Mucosa of gallbladder (tissue), 1 donor: ENCODE measurements around the gene LSM11. TPM values are rescaled to one million over a fixed set of nuclear protein-coding genes. Genes with fewer than 3 reads are reported as not detected.
"Not testable (repeated sequence)": the region's sequence is repeated elsewhere in the genome, so short reads cannot be mapped to it uniquely, and the experiment has no call there.

Source experiments
- DNase-seq: peaks from one replicate; pipeline ENCODE4 v3.0.0-alpha.2; 2020; ENCODE audit warnings: low spot score
- total RNA-seq: library from RNA; stranded (reverse); gene quantifications from one replicate; pipeline ENCODE4 v1.2.1, GENCODE V29; 2021
- donor health status: DM: no; HTN: no; CAD: no.

LSM11 gene
- 7.5 TPM for total RNA-seq

GRCh38 chr5:157743163-157744050 lies at the start of gene LSM11:
Gene LSM11 (plus strand): TSS chr5:157743712. CDS start chr5:157743751, 39 bp downstream.
- peak; percentile 90 for DNase-seq

GRCh38 chr5:157693816-157694215 lies 49.7 kb upstream of the LSM11 start:
- DNase-seq: not testable (repeated sequence)

GRCh38 chr5:157696154-157696553 lies 47.4 kb upstream of the LSM11 start:
- DNase-seq: not testable (repeated sequence)

GRCh38 chr5:157698674-157699073 lies 44.8 kb upstream of the LSM11 start:
- DNase-seq: not testable (repeated sequence)

GRCh38 chr5:157703736-157704135 lies 39.8 kb upstream of the LSM11 start:
- DNase-seq: no peak

GRCh38 chr5:157708866-157709265 lies 34.6 kb upstream of the LSM11 start:
- no peak for DNase-seq

GRCh38 chr5:157709346-157709745 lies 34.2 kb upstream of the LSM11 start:
- no peak for DNase-seq

- DNase-seq: no peak
Observed at GRCh38 chr5:157710431-157710830, 33.1 kb upstream of the LSM11 start.

GRCh38 chr5:157710882-157711281 lies 32.6 kb upstream of the LSM11 start:
- no peak for DNase-seq

- DNase-seq: no peak
Observed at GRCh38 chr5:157713830-157714595, 29.5 kb upstream of the LSM11 start.

GRCh38 chr5:157714596-157714864 lies 29.0 kb upstream of the LSM11 start:
- no peak for DNase-seq

- DNase-seq: peak; percentile 14
Observed at GRCh38 chr5:157718519-157718918, 25.0 kb upstream of the LSM11 start.

- DNase-seq: no peak
Observed at GRCh38 chr5:157719245-157719644, 24.3 kb upstream of the LSM11 start.

GRCh38 chr5:157721159-157721558 lies 22.4 kb upstream of the LSM11 start:
- no peak for DNase-seq

- not testable (repeated sequence) for DNase-seq
Observed at GRCh38 chr5:157722895-157723294, 20.6 kb upstream of the LSM11 start.

- DNase-seq: not testable (repeated sequence)
Observed at GRCh38 chr5:157726607-157727006, 16.9 kb upstream of the LSM11 start.

- not testable (repeated sequence) for DNase-seq
Observed at GRCh38 chr5:157727858-157728257, 15.7 kb upstream of the LSM11 start.

- no peak for DNase-seq
Observed at GRCh38 chr5:157729858-157730257, 13.7 kb upstream of the LSM11 start.

- no peak for DNase-seq
Observed at GRCh38 chr5:157730900-157731271, 12.6 kb upstream of the LSM11 start.

- peak; percentile 99 for DNase-seq
Observed at GRCh38 chr5:157731272-157732129, 12.0 kb upstream of the LSM11 start, which contains the start of gene THG1L. Gene THG1L (plus strand): TSS chr5:157731420. CDS start chr5:157731441, 21 bp downstream.

- no peak for DNase-seq
Observed at GRCh38 chr5:157732130-157732514, 11.4 kb upstream of the LSM11 start.
